Neural progenitor cell (in vitro differentiated cells): Measurements from ENCODE around the gene CACNA1B. TPM values are rescaled to one million over a fixed set of nuclear protein-coding genes. Genes with fewer than 3 reads are reported as not detected.

ENCODE experiments used
- DNase-seq: peaks from one replicate; pipeline ENCODE4 v3.0.0-alpha.2; 2016; ENCODE audit warnings: low spot score
- H2AFZ ChIP-seq: fragments of 200-600 bp; sonication (generic); replicated peaks from 2 replicates; pipeline ENCODE4 v1.6.1; 2016; ENCODE audit warnings: antibody characterized with exemption
- H3F3A ChIP-seq: fragments of 200-600 bp; sonication (generic); 2 replicates; pipeline ENCODE4 v1.6.1; 2016; ENCODE audit warnings: antibody characterized with exemption, low read depth
- H3K27ac ChIP-seq: fragments of 200-600 bp; sonication (generic); 2 replicates; pipeline ENCODE4 v1.5.1; 2016; ENCODE audit warnings: mild to moderate bottlenecking
- H3K27me3 ChIP-seq: fragments of 200-600 bp; sonication (generic); 2 replicates; pipeline ENCODE4 v1.6.1; 2016; ENCODE audit warnings: mild to moderate bottlenecking, moderate library complexity
- H3K36me3 ChIP-seq: fragments of 200-600 bp; sonication (generic); 2 replicates; pipeline ENCODE4 v1.5.1; 2016
- H3K4me1 ChIP-seq: fragments of 200-600 bp; sonication (generic); 2 replicates; pipeline ENCODE4 v1.6.1; 2016; ENCODE audit warnings: mixed run types
- H3K4me2 ChIP-seq: fragments of 200-600 bp; sonication (generic); 2 replicates; pipeline ENCODE4 v1.6.1; 2016
- H3K4me3 ChIP-seq: fragments of 200-600 bp; sonication (generic); 2 replicates; pipeline ENCODE4 v1.5.1; 2016
- H3K79me2 ChIP-seq: fragments of 200-600 bp; sonication (generic); 2 replicates; pipeline ENCODE4 v1.6.1; 2016; ENCODE audit warnings: low read depth
- H3K9ac ChIP-seq: fragments of 200-600 bp; sonication (generic); 2 replicates; pipeline ENCODE4 v1.6.1; 2016
- H3K9me3 ChIP-seq: fragments of 200-600 bp; sonication (generic); 2 replicates; pipeline ENCODE4 v1.5.1; 2016; ENCODE audit warnings: low read depth
- H4K20me1 ChIP-seq: fragments of 200-600 bp; sonication (generic); 2 replicates; pipeline ENCODE4 v1.6.1; 2016; ENCODE audit warnings: low read depth
- H3K27ac Mint-ChIP-seq: 3 replicates; pipeline ENCODE4 v1.8.0; 2021; ENCODE audit warnings: mixed read lengths
- H3K27me3 Mint-ChIP-seq: 2 replicates; pipeline ENCODE4 v1.8.0; 2022; ENCODE audit warnings: low read depth, mild to moderate bottlenecking, inconsistent platforms, moderate library complexity, mixed read lengths; ENCODE audit not compliant: insufficient read depth
- H3K36me3 Mint-ChIP-seq: 3 replicates; pipeline ENCODE4 v1.8.0; 2021; ENCODE audit warnings: mixed read lengths
- H3K4me1 Mint-ChIP-seq: 3 replicates; pipeline ENCODE4 v1.8.0; 2021; ENCODE audit warnings: mixed read lengths
- H3K4me3 Mint-ChIP-seq: 3 replicates; pipeline ENCODE4 v1.8.0; 2021; ENCODE audit warnings: mild to moderate bottlenecking, moderate library complexity, mixed read lengths
- H3K9me3 Mint-ChIP-seq: 3 replicates; pipeline ENCODE4 v1.8.0; 2020; ENCODE audit warnings: mixed read lengths
- EZH2 ChIP-seq: fragments of 200-600 bp; sonication (generic); IDR thresholded peaks from 2 replicates; pipeline ENCODE4 v1.6.1; 2017; ENCODE audit warnings: antibody characterized with exemption, mild to moderate bottlenecking, moderate library complexity
- EZH2phosphoT487 ChIP-seq: fragments of 200-600 bp; sonication (generic); IDR thresholded peaks from 2 replicates; pipeline ENCODE4 v1.6.1; 2017; ENCODE audit warnings: antibody characterized with exemption
- total RNA-seq: library from RNA; depleted of rRNA; stranded (reverse); fragments of >200 nt; gene quantifications from 2 replicates; pipeline ENCODE4 v1.2.3, GENCODE V29; 2015; ENCODE audit warnings: low replicate concordance
- TF ChIP-seq, protein P1 (sequence below): fragments of 200-600 bp; sonication (generic); IDR thresholded peaks from 2 replicates; pipeline ENCODE4 v1.5.1; 2017; ENCODE audit warnings: antibody characterized with exemption, mild to moderate bottlenecking

Gene CACNA1B
- total RNA-seq, 1 donor from 2014 or later, result 0.30 TPM

DNA sequence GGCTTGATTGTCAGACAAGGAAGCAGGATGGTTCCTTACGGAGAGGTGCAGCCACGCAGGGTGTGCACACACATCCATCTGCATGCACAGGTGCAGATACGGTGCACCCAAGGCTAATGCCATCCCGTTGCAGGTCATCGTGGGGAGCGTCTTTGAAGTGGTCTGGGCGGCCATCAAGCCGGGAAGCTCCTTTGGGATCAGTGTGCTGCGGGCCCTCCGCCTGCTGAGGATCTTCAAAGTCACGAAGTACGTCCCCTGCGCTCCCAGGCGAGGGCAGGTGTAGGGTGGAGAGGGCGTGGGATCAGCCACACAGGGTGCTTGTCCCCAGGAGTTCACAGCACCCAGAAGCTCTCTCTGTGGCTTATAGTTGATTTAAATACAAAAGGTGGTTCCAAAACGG lies 106.4 kb downstream of the CACNA1B start:
- H3K27me3 Mint-ChIP-seq, result peaks cover 4% of the 10 kb centered on the region
- Histone ChIP-seq H2AFZ (no peak overlapping the region), H3K79me2 (no peaks in the 10 kb centered on the region), H3K9ac (no peak overlapping the region), H4K20me1 (no peaks in the 10 kb centered on the region), H3K4me3 (no peak overlapping the region), H3K36me3 (no peaks in the 10 kb centered on the region), H3K27ac (no peak overlapping the region), H3K4me2 (no peak overlapping the region), H3F3A (no peaks in the 10 kb centered on the region), H3K9me3 (no peaks in the 10 kb centered on the region), H3K4me1 (no peaks in the 10 kb centered on the region), H3K27me3 (no peaks in the 10 kb centered on the region)
- H3K4me3 Mint-ChIP-seq, result no peak overlapping the region
- TF ChIP-seq EZH2phosphoT487 (no peak), EZH2 (no peak)
- TF ChIP-seq, protein P1, sequence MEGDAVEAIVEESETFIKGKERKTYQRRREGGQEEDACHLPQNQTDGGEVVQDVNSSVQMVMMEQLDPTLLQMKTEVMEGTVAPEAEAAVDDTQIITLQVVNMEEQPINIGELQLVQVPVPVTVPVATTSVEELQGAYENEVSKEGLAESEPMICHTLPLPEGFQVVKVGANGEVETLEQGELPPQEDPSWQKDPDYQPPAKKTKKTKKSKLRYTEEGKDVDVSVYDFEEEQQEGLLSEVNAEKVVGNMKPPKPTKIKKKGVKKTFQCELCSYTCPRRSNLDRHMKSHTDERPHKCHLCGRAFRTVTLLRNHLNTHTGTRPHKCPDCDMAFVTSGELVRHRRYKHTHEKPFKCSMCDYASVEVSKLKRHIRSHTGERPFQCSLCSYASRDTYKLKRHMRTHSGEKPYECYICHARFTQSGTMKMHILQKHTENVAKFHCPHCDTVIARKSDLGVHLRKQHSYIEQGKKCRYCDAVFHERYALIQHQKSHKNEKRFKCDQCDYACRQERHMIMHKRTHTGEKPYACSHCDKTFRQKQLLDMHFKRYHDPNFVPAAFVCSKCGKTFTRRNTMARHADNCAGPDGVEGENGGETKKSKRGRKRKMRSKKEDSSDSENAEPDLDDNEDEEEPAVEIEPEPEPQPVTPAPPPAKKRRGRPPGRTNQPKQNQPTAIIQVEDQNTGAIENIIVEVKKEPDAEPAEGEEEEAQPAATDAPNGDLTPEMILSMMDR, result no peak
- DNase-seq, result no peak
- H3K27ac Mint-ChIP-seq, result no peak overlapping the region
- H3K9me3 Mint-ChIP-seq, result peaks cover 3% of the 10 kb centered on the region
- H3K4me1 Mint-ChIP-seq, result peaks cover 2% of the 10 kb centered on the region
- H3K36me3 Mint-ChIP-seq, result no peaks in the 10 kb centered on the region

DNA sequence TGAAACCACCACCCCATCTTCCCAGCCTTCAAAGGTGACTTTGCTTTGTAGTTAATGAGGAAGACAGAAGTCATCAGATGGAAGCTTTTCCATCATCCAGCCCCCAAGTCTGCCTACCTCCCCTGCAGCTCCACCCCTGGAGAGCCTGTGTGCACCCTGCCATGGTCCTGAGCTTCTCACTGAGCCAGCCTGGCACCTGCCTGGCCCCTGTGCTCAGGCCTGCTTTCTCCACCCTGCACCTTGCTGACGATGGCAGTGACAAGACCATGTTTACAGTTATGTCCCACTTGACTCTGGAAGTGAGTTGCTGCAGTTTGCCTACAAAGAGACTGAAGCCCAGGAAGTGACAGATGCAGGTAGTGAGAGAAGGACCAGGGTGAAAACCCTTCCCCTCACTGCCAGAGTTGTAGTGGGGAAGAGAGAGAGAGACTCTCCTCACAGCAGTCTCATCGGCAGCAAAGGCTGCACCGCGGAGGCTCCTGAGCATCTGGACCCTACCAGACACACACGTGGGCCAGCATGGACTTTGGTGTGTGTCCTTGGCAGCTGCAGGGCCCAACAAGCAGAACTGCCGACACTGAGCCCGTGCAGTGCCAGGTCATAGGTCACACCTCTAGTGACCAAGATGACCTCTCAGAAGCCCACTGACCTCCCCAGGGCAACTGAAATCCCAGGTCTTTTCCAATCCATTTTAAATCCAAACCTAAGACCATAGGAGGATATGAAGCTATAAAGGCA lies 107.1 kb downstream of the CACNA1B start:
- no peak for TF ChIP-seq EZH2phosphoT487
- DNase-seq, result no peak
- no peaks in the 10 kb centered on the region for H3K36me3 Mint-ChIP-seq
- no peaks in the 10 kb centered on the region for H3K9me3 ChIP-seq
- H3K27me3 ChIP-seq, result no peaks in the 10 kb centered on the region
- H3K27ac Mint-ChIP-seq, result peak overlapping the region; percentile 82
- peaks cover 6% of the 10 kb centered on the region for H3K9me3 Mint-ChIP-seq
- H3K4me3 Mint-ChIP-seq, result no peak overlapping the region
- no peaks in the 10 kb centered on the region for H3F3A ChIP-seq
- no peak overlapping the region for H3K4me3 ChIP-seq
- no peaks in the 10 kb centered on the region for H4K20me1 ChIP-seq
- no peak overlapping the region for H2AFZ ChIP-seq
- H3K79me2 ChIP-seq, result no peaks in the 10 kb centered on the region
- H3K27ac ChIP-seq, result no peak overlapping the region
- no peaks in the 10 kb centered on the region for H3K4me1 ChIP-seq
- no peak overlapping the region for H3K4me2 ChIP-seq
- peaks cover 4% of the 10 kb centered on the region for H3K27me3 Mint-ChIP-seq
- no peaks in the 10 kb centered on the region for H3K36me3 ChIP-seq
- no peak overlapping the region for H3K9ac ChIP-seq
- peaks cover 2% of the 10 kb centered on the region for H3K4me1 Mint-ChIP-seq

GRCh38 chr9:137985637-137986071 lies 108.1 kb downstream of the CACNA1B start:
- TF ChIP-seq, protein P1, result no peak
- no peak for TF ChIP-seq EZH2
- TF ChIP-seq EZH2phosphoT487, result no peak
- Mint-ChIP-seq H3K4me3 (no peak overlapping the region), H3K9me3 (peaks cover 9% of the 10 kb centered on the region), H3K27ac (no peak overlapping the region), H3K4me1 (peaks cover 2% of the 10 kb centered on the region), H3K36me3 (no peaks in the 10 kb centered on the region), H3K27me3 (peaks cover 4% of the 10 kb centered on the region)
- no peak for DNase-seq
- H3K4me1 ChIP-seq, result no peaks in the 10 kb centered on the region
- H2AFZ ChIP-seq, result no peak overlapping the region
- no peak overlapping the region for H3K27ac ChIP-seq
- H3K27me3 ChIP-seq, result no peaks in the 10 kb centered on the region
- H3K4me3 ChIP-seq, result no peak overlapping the region
- H3F3A ChIP-seq, result no peaks in the 10 kb centered on the region
- H3K4me2 ChIP-seq, result no peak overlapping the region
- H3K9me3 ChIP-seq, result no peaks in the 10 kb centered on the region
- no peaks in the 10 kb centered on the region for H4K20me1 ChIP-seq
- no peak overlapping the region for H3K9ac ChIP-seq
- no peaks in the 10 kb centered on the region for H3K79me2 ChIP-seq
- H3K36me3 ChIP-seq, result no peaks in the 10 kb centered on the region
